Measurements from ENCODE around the gene RCE1.

- TF ChIP-seq, protein P1, sequence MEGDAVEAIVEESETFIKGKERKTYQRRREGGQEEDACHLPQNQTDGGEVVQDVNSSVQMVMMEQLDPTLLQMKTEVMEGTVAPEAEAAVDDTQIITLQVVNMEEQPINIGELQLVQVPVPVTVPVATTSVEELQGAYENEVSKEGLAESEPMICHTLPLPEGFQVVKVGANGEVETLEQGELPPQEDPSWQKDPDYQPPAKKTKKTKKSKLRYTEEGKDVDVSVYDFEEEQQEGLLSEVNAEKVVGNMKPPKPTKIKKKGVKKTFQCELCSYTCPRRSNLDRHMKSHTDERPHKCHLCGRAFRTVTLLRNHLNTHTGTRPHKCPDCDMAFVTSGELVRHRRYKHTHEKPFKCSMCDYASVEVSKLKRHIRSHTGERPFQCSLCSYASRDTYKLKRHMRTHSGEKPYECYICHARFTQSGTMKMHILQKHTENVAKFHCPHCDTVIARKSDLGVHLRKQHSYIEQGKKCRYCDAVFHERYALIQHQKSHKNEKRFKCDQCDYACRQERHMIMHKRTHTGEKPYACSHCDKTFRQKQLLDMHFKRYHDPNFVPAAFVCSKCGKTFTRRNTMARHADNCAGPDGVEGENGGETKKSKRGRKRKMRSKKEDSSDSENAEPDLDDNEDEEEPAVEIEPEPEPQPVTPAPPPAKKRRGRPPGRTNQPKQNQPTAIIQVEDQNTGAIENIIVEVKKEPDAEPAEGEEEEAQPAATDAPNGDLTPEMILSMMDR (IDR thresholded peaks at IDR 0.05; ENCODE audit: poor library complexity), result no peak
- TF ChIP-seq EZH2phosphoT487 (IDR thresholded peaks at IDR 0.05; ENCODE audit: low read depth, severe bottlenecking, unreplicated experiment), result no peak
- TF ChIP-seq EZH2 (IDR thresholded peaks at IDR 0.05; ENCODE audit: borderline replicate concordance), result no peak
Measured at GRCh38 chr11:66862559-66863037, 19.4 kb downstream of the RCE1 start.
